ENCODE results near the gene SMARCA2.

The SMARCA2 gene

DNA sequence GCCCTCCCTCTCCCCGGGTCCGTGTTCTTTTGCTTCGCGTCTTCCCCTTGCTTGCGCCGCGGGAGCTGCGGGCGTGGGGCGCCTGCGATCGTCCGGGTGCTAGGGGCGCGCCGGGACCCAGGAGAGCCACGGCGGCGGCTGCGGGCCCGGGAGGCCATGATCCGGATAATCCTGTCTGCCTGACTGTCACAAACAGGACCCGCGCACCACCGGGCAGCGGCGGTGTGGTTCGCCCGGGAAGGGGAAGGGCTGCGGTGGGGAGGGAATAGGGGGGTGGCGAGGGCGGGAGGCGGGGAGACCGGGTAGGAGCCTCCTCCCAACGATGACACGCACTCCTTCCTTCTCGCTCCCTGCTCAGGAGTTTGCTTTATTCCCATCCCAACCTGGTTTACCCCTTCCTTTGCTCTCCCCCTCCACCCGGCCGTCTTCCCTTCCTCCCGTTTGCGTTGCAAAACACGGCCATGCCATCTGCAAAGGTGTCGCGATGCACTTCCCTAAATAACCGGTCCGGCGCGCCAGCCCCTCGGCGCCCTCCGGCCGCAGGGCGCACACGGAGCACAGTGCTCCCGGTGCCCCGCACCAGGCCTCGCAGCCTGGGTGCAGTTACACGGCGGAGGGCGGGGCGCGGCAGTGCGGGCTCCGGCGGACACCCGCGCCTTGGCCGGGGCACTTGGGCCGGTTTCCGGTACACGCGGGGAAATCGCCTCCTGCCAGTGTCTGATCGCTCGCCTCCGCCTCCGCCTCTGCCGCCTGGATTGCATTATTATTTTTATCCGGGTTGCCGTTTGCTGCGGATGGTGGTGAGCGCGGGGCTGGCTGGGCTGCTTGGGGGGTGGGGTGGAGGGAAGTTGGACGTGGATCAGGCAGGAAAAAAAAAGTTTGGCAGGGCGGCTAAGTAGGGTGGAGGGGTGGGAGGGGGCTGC, 1.5 kb downstream of the SMARCA2 start:
- peaks cover 87% of the 10 kb centered on the region for H3K27me3 ChIP-seq (ENCODE audit: control insufficient read depth, insufficient read depth, low read length)
- H3K9ac ChIP-seq (ENCODE audit: low read length): peak overlapping the region; percentile 61
- H3K27ac ChIP-seq (ENCODE audit: low read length): no peak overlapping the region

DNA sequence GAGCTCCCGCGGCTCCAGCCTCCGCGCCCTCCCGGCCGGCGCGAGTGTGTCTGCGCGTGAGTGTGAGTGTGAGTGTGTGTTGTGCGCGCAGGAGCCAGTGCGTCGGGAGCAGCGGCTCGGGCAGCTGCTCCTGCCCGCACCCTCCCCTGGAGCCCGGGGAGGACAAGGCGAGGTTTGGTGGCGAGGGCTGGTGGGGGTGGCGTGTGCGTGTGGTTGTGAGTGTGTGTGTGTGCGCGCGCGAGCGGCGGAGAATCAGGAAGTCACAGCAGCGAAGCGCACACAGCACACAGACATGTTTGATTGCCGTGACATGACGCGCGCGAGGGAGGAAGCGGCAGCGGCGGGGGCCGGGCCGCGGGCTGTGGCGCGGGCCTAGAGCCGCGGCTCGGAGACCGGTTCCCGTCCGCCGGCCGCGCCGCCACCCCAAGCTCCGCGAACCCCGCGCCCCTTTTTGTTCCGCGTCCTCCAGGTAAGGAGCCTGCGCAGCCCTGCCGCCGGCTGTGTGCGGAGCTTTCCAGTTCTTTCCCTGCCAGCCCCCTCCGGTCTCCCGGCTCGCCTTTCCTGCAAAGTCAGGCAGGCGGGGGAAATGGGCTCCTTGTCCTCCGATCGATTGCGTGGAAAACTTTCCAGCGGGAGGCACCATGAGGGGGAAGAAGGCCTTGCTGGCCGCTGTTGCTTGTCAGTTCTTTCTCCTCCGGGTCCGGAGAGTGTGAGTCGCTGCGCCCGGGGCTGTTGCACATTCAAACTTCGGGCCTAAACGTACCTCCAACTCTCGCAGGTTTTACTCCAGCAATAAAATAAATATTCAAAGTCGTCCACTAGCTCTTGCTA, 2.4 kb downstream of the SMARCA2 start:
- Histone ChIP-seq H3K27me3 (ENCODE audit: control insufficient read depth, insufficient read depth, low read length) (peaks cover 88% of the 10 kb centered on the region), H3K4me1 (ENCODE audit: control insufficient read depth, low read depth, low read length) (peaks cover 22% of the 10 kb centered on the region), H3K4me3 (ENCODE audit: low read length) (peak overlapping the region; percentile 88), H3K27ac (ENCODE audit: low read length) (no peak overlapping the region), H3K9ac (ENCODE audit: low read length) (peak overlapping the region; percentile 61), H3K9me3 (ENCODE audit: control insufficient read depth, low read depth, low read length) (no peaks in the 10 kb centered on the region), H3K36me3 (ENCODE audit: control insufficient read depth, low read depth, low read length) (no peaks in the 10 kb centered on the region)

More for the DNA sequence above, 1.5 kb downstream of the SMARCA2 start:
- Histone ChIP-seq H3K4me3 (ENCODE audit: low read length) (peak overlapping the region; percentile 88), H3K4me1 (ENCODE audit: control insufficient read depth, low read depth, low read length) (peaks cover 22% of the 10 kb centered on the region), H3K36me3 (ENCODE audit: control insufficient read depth, low read depth, low read length) (no peaks in the 10 kb centered on the region), H3K9me3 (ENCODE audit: control insufficient read depth, low read depth, low read length) (no peaks in the 10 kb centered on the region)

DNA sequence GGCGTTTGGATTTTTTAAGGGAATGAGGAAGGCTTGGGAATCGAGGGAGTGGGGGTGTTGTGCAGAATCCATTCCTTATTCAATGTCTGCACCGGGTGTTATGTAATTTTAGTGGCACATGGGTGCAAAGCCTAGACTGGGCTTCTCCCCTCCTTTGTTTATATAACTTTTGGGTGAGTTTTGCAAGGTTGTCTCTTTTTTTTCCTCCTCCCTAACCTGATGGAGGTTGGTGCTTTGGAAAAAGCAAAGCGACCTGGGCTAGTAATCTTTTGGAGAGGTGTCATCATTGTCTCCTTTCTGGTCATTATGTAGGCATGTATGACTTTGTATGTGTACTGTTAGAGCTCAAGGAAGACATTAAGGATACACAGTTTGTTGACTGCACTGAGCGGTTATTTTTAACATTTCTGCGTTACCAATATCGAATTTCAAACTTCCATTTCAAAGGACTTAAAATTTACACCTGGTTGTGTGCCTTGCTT, 3.1 kb downstream of the SMARCA2 start:
- peaks cover 83% of the 10 kb centered on the region for H3K27me3 ChIP-seq (ENCODE audit: control insufficient read depth, insufficient read depth, low read length)
- H3K9me3 ChIP-seq (ENCODE audit: control insufficient read depth, low read depth, low read length): no peaks in the 10 kb centered on the region
- H3K36me3 ChIP-seq (ENCODE audit: control insufficient read depth, low read depth, low read length): no peaks in the 10 kb centered on the region
- H3K27ac ChIP-seq (ENCODE audit: low read length): no peak overlapping the region
- H3K9ac ChIP-seq (ENCODE audit: low read length): peak overlapping the region; percentile 61
- H3K4me3 ChIP-seq (ENCODE audit: low read length): peak overlapping the region; percentile 88
- H3K4me1 ChIP-seq (ENCODE audit: control insufficient read depth, low read depth, low read length): peaks cover 28% of the 10 kb centered on the region

DNA sequence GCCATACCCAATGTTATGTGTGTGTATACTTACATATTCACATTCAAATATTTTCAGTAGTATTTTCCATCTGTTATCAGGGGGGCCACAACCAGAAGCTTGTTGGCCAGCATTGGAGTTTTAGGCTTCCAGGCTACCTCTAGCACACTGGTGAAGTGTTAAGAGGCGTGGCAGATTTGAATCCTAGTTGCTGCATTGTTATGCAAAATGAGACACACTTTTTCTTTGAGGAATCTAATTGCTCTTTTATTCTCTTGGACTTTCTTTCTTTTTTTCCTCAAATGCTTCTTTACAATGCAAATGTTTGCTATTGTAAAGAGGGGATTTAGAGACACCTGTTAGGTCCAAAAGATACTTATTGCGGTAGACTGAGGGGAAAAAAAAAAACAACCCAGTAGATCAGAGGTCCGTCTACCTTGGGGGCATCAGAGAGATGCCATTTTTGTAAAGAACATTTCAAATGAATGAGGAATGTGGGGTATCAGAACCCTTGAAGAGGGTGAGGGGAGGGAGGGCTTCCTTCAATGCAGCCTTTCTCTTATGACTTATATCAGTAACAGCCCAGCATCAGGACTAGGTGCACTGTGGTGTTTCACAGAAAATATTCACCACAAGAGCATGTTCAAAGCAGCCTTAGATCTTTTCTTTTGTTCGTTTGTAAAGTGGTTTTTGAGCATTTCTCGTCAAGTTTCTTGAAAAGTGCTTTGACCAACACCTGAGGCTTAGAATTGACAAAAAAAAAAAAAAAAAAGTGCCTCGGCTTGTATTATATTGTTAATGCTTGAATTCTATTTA, 3.8 kb downstream of the SMARCA2 start:
- no peak overlapping the region for H3K27ac ChIP-seq (ENCODE audit: low read length)
- no peaks in the 10 kb centered on the region for H3K9me3 ChIP-seq (ENCODE audit: control insufficient read depth, low read depth, low read length)
- H3K4me1 ChIP-seq (ENCODE audit: control insufficient read depth, low read depth, low read length): peaks cover 32% of the 10 kb centered on the region
- H3K9ac ChIP-seq (ENCODE audit: low read length): peak overlapping the region; percentile 61
- H3K27me3 ChIP-seq (ENCODE audit: control insufficient read depth, insufficient read depth, low read length): peaks cover 82% of the 10 kb centered on the region
- no peaks in the 10 kb centered on the region for H3K36me3 ChIP-seq (ENCODE audit: control insufficient read depth, low read depth, low read length)
- H3K4me3 ChIP-seq (ENCODE audit: low read length): peak overlapping the region; percentile 88

DNA sequence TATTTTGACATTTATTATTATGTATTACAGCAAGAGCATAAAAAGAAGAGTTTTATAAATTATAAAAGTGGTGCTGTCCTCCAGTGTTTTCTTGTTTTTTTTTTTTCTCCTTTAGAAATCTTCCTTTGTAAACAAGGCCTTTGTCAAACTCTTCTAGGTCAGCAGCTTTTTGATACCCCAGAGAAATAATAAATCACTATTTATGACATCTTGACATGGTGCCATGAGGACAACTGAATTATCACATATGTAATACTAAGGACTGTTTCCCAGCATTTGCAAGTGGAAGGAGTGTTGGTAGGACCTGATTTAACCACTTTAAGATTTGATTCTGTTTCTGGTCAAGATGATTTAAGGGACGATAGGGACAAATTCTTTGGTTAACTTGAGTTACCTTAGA, 4.6 kb downstream of the SMARCA2 start:
- no peak overlapping the region for H3K27ac ChIP-seq (ENCODE audit: low read length)
- H3K9me3 ChIP-seq (ENCODE audit: control insufficient read depth, low read depth, low read length): no peaks in the 10 kb centered on the region
- H3K9ac ChIP-seq (ENCODE audit: low read length): no peak overlapping the region
- no peak overlapping the region for H3K4me3 ChIP-seq (ENCODE audit: low read length)
- H3K36me3 ChIP-seq (ENCODE audit: control insufficient read depth, low read depth, low read length): no peaks in the 10 kb centered on the region
- peaks cover 40% of the 10 kb centered on the region for H3K4me1 ChIP-seq (ENCODE audit: control insufficient read depth, low read depth, low read length)
- peaks cover 79% of the 10 kb centered on the region for H3K27me3 ChIP-seq (ENCODE audit: control insufficient read depth, insufficient read depth, low read length)

DNA sequence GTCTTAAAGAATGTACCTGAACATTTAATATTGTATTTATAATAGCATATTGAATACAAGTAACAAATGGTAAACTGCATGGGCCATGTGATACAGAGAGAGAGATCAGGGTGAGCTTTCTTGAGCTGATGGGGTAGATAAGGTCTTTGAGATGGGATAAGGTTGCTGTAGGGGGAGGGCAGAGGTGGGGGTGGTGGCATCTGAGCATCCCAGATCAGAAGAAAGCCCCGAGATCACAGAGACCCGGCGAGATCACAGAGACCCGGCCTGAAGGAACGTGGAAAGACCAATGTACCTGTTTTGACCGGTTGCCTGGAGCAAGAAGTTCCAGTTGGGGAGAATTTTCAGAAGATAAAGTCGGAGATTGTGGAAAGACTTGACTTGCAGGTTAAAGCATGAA, 6.6 kb downstream of the SMARCA2 start:
- Histone ChIP-seq H3K27ac (ENCODE audit: low read length) (no peak overlapping the region), H3K9ac (ENCODE audit: low read length) (no peak overlapping the region), H3K9me3 (ENCODE audit: control insufficient read depth, low read depth, low read length) (no peaks in the 10 kb centered on the region), H3K36me3 (ENCODE audit: control insufficient read depth, low read depth, low read length) (no peaks in the 10 kb centered on the region), H3K4me3 (ENCODE audit: low read length) (no peak overlapping the region), H3K27me3 (ENCODE audit: control insufficient read depth, insufficient read depth, low read length) (peaks cover 69% of the 10 kb centered on the region), H3K4me1 (ENCODE audit: control insufficient read depth, low read depth, low read length) (peaks cover 49% of the 10 kb centered on the region)

DNA sequence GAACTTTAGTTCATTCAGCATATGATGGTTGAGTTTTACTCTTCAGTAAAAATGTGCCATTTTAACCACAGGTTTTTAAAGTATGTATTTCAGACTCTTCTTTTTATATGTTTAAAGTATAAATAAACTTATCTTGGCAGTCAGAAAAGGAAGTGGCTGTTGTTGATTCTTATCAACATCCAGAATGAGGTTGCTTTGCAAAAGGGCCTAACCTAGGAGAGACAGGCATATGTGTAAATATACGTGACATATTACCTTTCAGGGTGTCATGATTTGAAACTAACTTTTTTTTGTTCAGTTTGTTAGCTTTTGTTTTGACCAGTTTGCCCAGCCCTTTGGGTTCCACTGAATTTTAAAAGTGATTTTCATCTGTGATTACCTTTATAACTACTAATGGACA, 7.4 kb downstream of the SMARCA2 start:
- H3K9ac ChIP-seq (ENCODE audit: low read length): no peak overlapping the region
- H3K4me3 ChIP-seq (ENCODE audit: low read length): no peak overlapping the region
- H3K9me3 ChIP-seq (ENCODE audit: control insufficient read depth, low read depth, low read length): no peaks in the 10 kb centered on the region
- no peaks in the 10 kb centered on the region for H3K36me3 ChIP-seq (ENCODE audit: control insufficient read depth, low read depth, low read length)
- H3K27ac ChIP-seq (ENCODE audit: low read length): no peak overlapping the region
- H3K4me1 ChIP-seq (ENCODE audit: control insufficient read depth, low read depth, low read length): peaks cover 49% of the 10 kb centered on the region
- peaks cover 61% of the 10 kb centered on the region for H3K27me3 ChIP-seq (ENCODE audit: control insufficient read depth, insufficient read depth, low read length)

DNA sequence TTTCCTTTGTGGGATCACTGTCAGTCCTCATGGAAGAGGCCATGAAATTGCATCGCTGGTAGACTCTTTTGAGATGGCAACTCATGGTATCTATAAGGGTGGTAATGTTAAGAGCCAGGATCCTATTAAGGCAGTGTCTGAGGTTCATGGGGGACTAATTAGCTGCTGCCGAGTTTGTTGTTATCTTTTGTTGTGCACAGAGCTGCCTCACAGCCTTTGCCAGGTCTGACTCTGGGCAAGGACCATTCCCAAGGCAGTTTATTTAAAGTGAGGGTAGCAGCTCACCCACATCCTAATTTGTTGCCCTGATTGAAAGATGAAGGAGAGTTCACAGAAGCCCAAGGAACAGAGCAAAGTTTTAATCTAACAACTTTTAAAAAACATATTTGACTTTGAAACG, 7.9 kb downstream of the SMARCA2 start:
- Histone ChIP-seq H3K4me3 (ENCODE audit: low read length) (no peak overlapping the region), H3K27ac (ENCODE audit: low read length) (no peak overlapping the region)

DNA sequence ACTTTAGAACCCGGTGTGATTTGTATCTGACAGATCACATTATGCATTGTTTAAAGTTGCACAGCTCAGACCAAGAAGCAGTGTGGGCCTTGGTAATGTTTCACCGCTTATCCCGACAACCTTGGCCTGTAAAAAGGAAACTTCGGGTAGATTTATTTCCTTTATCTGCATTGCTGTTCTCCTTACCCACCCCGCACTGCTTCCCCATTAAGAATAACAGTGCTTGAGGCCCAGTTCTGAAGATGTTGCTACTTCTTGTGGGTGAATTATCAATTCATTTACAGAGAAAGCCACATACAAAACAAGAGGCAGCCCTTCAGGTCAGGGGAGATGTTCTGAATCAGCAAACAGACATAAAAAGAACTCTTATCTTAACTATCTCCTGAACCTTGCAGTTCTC, 8.4 kb downstream of the SMARCA2 start:
- no peak overlapping the region for H3K9ac ChIP-seq (ENCODE audit: low read length)
- H3K4me3 ChIP-seq (ENCODE audit: low read length): no peak overlapping the region
- H3K4me1 ChIP-seq (ENCODE audit: control insufficient read depth, low read depth, low read length): peaks cover 41% of the 10 kb centered on the region
- peaks cover 51% of the 10 kb centered on the region for H3K27me3 ChIP-seq (ENCODE audit: control insufficient read depth, insufficient read depth, low read length)
- no peak overlapping the region for H3K27ac ChIP-seq (ENCODE audit: low read length)
- H3K36me3 ChIP-seq (ENCODE audit: control insufficient read depth, low read depth, low read length): no peaks in the 10 kb centered on the region
- no peaks in the 10 kb centered on the region for H3K9me3 ChIP-seq (ENCODE audit: control insufficient read depth, low read depth, low read length)

More for the DNA sequence above, 7.9 kb downstream of the SMARCA2 start:
- Histone ChIP-seq H3K9me3 (ENCODE audit: control insufficient read depth, low read depth, low read length) (no peaks in the 10 kb centered on the region), H3K4me1 (ENCODE audit: control insufficient read depth, low read depth, low read length) (peaks cover 45% of the 10 kb centered on the region), H3K36me3 (ENCODE audit: control insufficient read depth, low read depth, low read length) (no peaks in the 10 kb centered on the region), H3K27me3 (ENCODE audit: control insufficient read depth, insufficient read depth, low read length) (peaks cover 56% of the 10 kb centered on the region), H3K9ac (ENCODE audit: low read length) (no peak overlapping the region)

DNA sequence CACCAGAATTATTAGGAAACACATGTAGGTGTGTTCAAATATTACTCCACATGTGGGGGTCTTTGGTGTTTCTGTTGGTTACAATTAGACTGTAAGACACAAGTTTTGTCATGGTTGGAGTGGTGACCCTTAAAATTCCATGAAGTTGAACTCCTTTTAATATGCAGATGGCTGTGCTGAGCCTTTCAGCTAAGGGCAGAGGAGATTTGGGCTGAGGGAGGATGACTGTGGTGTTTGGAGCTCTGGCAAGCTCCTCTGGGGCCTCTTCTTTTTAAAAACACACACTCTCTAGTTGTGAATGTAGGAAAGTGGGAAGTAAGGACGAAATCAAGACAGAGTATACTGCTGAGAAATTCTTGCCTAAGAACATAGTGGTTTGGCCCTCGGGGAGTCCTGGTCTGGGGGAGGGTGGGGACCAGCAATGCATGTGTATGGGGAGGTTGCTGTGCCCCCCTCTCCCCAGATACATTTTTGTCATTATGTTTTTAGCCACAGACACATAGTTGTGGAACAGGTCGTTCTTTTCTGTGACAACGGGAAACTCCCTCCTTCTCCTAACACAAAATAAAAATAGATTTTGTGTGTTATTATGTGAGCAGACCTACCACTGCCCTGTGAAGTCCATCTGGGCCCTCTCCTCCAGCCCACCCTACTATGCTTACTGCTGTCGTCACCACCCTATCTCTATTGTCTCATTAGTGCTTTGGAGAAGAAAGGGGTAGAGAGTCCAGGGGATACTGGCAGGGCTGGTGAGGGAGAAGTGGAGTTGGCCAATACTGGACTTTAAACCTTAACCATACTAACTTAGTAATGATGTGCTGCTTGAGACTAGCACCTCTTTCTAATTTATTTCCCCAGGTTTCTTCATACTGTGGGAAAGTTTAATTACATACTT, 10.0 kb downstream of the SMARCA2 start:
- Histone ChIP-seq H3K9me3 (ENCODE audit: control insufficient read depth, low read depth, low read length) (no peaks in the 10 kb centered on the region), H3K4me3 (ENCODE audit: low read length) (no peak overlapping the region), H3K27ac (ENCODE audit: low read length) (no peak overlapping the region), H3K27me3 (ENCODE audit: control insufficient read depth, insufficient read depth, low read length) (peaks cover 35% of the 10 kb centered on the region), H3K36me3 (ENCODE audit: control insufficient read depth, low read depth, low read length) (no peaks in the 10 kb centered on the region), H3K4me1 (ENCODE audit: control insufficient read depth, low read depth, low read length) (peaks cover 27% of the 10 kb centered on the region), H3K9ac (ENCODE audit: low read length) (no peak overlapping the region)
